ENCODE measurements around the gene MOCS1. TPM values are rescaled to one million over a fixed set of nuclear protein-coding genes. Genes with fewer than 3 reads are reported as not detected.

Gene MOCS1
- total RNA-seq, 2 experiments from 2014 or later, result 1.7 to 1.8 TPM

- Mint-ChIP-seq H3K27me3 (no peaks in the 10 kb centered on the region), H3K9me3 (no peaks in the 10 kb centered on the region), H3K27ac (no peak overlapping the region), H3K4me3 (no peak overlapping the region), H3K36me3 (ENCODE audit: low read depth) (no peaks in the 10 kb centered on the region), H3K4me1 (no peaks in the 10 kb centered on the region)
- POLR2A ChIA-PET, result no interaction called here
- no peak for DNase-seq
- CTCF ChIA-PET, result no interaction called here
These were observed 31.3 kb downstream of the MOCS1 start for GRCh38 chr6:39902786-39903465.

- H3K27me3 Mint-ChIP-seq, result no peaks in the 10 kb centered on the region
- no peaks in the 10 kb centered on the region for H3K9me3 Mint-ChIP-seq
- H3K4me3 Mint-ChIP-seq, result no peak overlapping the region
- POLR2A ChIA-PET, result no interaction called here
- no peaks in the 10 kb centered on the region for H3K4me1 Mint-ChIP-seq
- CTCF ChIA-PET, result interaction anchor here (0.8 kb wide), 1 partner anchor 9 kb away, joined by 3 read pairs; no protein-coding TSS in a partner anchor
- no peak overlapping the region for H3K27ac Mint-ChIP-seq
- H3K36me3 Mint-ChIP-seq (ENCODE audit: low read depth), result no peaks in the 10 kb centered on the region
- DNase-seq, result no peak
These were observed 32.1 kb downstream of the MOCS1 start for GRCh38 chr6:39902136-39902535.

- POLR2A ChIA-PET, result no interaction called here
- no peaks in the 10 kb centered on the region for H3K27me3 Mint-ChIP-seq
- H3K4me1 Mint-ChIP-seq, result no peaks in the 10 kb centered on the region
- no peak for DNase-seq
- H3K4me3 Mint-ChIP-seq, result no peak overlapping the region
- H3K9me3 Mint-ChIP-seq, result no peaks in the 10 kb centered on the region
- no peak overlapping the region for H3K27ac Mint-ChIP-seq
- CTCF ChIA-PET, result interaction anchor here (0.8 kb wide), 1 partner anchor 8 kb away, joined by 3 read pairs; no protein-coding TSS in a partner anchor
- H3K36me3 Mint-ChIP-seq (ENCODE audit: low read depth), result no peaks in the 10 kb centered on the region
These were observed 32.6 kb downstream of the MOCS1 start for GRCh38 chr6:39901670-39902069.

GRCh38 chr6:39901116-39901655 is 33.1 kb downstream of the MOCS1 start:
- Mint-ChIP-seq H3K4me1 (no peaks in the 10 kb centered on the region), H3K9me3 (no peaks in the 10 kb centered on the region), H3K27me3 (no peaks in the 10 kb centered on the region), H3K36me3 (ENCODE audit: low read depth) (no peaks in the 10 kb centered on the region), H3K4me3 (no peak overlapping the region), H3K27ac (no peak overlapping the region)
- no peak for DNase-seq
- ChIA-PET POLR2A (no interaction called here), CTCF (interaction anchor here (2.4 kb wide), 1 partner anchor 9 kb away, joined by 5 read pairs; no protein-coding TSS in a partner anchor)

- Mint-ChIP-seq H3K4me3 (no peak overlapping the region), H3K4me1 (no peaks in the 10 kb centered on the region), H3K27ac (no peak overlapping the region), H3K36me3 (ENCODE audit: low read depth) (no peaks in the 10 kb centered on the region), H3K9me3 (no peaks in the 10 kb centered on the region), H3K27me3 (no peaks in the 10 kb centered on the region)
- CTCF ChIA-PET, result interaction anchor here (0.6 to 2.4 kb wide), 2 partner anchors 11 to 19 kb away, joined by 3 to 5 read pairs; no protein-coding TSS in a partner anchor
- no peak for DNase-seq
- POLR2A ChIA-PET, result no interaction called here
These were observed 34.5 kb downstream of the MOCS1 start for GRCh38 chr6:39899554-39900295.

GRCh38 chr6:39898625-39899024 is 35.6 kb downstream of the MOCS1 start:
- Mint-ChIP-seq H3K27ac (no peak overlapping the region), H3K4me3 (no peak overlapping the region), H3K36me3 (ENCODE audit: low read depth) (no peaks in the 10 kb centered on the region), H3K9me3 (no peaks in the 10 kb centered on the region), H3K4me1 (no peaks in the 10 kb centered on the region), H3K27me3 (no peaks in the 10 kb centered on the region)
- POLR2A ChIA-PET, result no interaction called here
- DNase-seq, result no peak
- CTCF ChIA-PET, result interaction anchor here (2.4 kb wide), 1 partner anchor 12 kb away, joined by 5 read pairs; no protein-coding TSS in a partner anchor

GRCh38 chr6:39897698-39898097 is 36.6 kb downstream of the MOCS1 start:
- Mint-ChIP-seq H3K4me1 (no peaks in the 10 kb centered on the region), H3K27me3 (no peaks in the 10 kb centered on the region), H3K9me3 (no peaks in the 10 kb centered on the region), H3K36me3 (ENCODE audit: low read depth) (no peaks in the 10 kb centered on the region), H3K27ac (no peak overlapping the region), H3K4me3 (no peak overlapping the region)
- no peak for DNase-seq
- ChIA-PET CTCF (no interaction called here), POLR2A (no interaction called here)

GRCh38 chr6:39896701-39897100 is 37.6 kb downstream of the MOCS1 start:
- Mint-ChIP-seq H3K4me3 (no peak overlapping the region), H3K36me3 (ENCODE audit: low read depth) (no peaks in the 10 kb centered on the region), H3K4me1 (no peaks in the 10 kb centered on the region), H3K9me3 (no peaks in the 10 kb centered on the region), H3K27me3 (peaks cover 2% of the 10 kb centered on the region), H3K27ac (no peak overlapping the region)
- ChIA-PET POLR2A (no interaction called here), CTCF (no interaction called here)
- no peak for DNase-seq

- no peaks in the 10 kb centered on the region for H3K36me3 Mint-ChIP-seq (ENCODE audit: low read depth)
- CTCF ChIA-PET, result interaction anchor here (0.7 to 1.3 kb wide), 3 partner anchors 9 to 33 kb away, joined by 3 read pairs; no protein-coding TSS in a partner anchor
- POLR2A ChIA-PET, result no interaction called here
These were observed 41.0 kb downstream of the MOCS1 start for GRCh38 chr6:39893286-39893685.

GRCh38 chr6:39892490-39893129 is 41.7 kb downstream of the MOCS1 start:
- H3K27ac Mint-ChIP-seq, result no peak overlapping the region
- no peaks in the 10 kb centered on the region for H3K9me3 Mint-ChIP-seq
- ChIA-PET POLR2A (no interaction called here), CTCF (interaction anchor here (0.7 to 1.3 kb wide), 2 partner anchors 9 to 33 kb away, joined by 3 read pairs; no protein-coding TSS in a partner anchor)
- DNase-seq, result no peak
- H3K36me3 Mint-ChIP-seq (ENCODE audit: low read depth), result no peaks in the 10 kb centered on the region
- no peaks in the 10 kb centered on the region for H3K4me1 Mint-ChIP-seq
- H3K27me3 Mint-ChIP-seq, result peaks cover 5% of the 10 kb centered on the region
- H3K4me3 Mint-ChIP-seq, result no peak overlapping the region

More at GRCh38 chr6:39893286-39893685, 41.0 kb downstream of the MOCS1 start:
- no peaks in the 10 kb centered on the region for H3K9me3 Mint-ChIP-seq
- H3K4me1 Mint-ChIP-seq, result no peaks in the 10 kb centered on the region
- no peak overlapping the region for H3K4me3 Mint-ChIP-seq
- H3K27me3 Mint-ChIP-seq, result peaks cover 5% of the 10 kb centered on the region
- no peak overlapping the region for H3K27ac Mint-ChIP-seq
- no peak for DNase-seq

GRCh38 chr6:39891976-39892375 is 42.3 kb downstream of the MOCS1 start:
- Mint-ChIP-seq H3K4me1 (no peaks in the 10 kb centered on the region), H3K36me3 (ENCODE audit: low read depth) (no peaks in the 10 kb centered on the region), H3K9me3 (no peaks in the 10 kb centered on the region), H3K27me3 (peaks cover 5% of the 10 kb centered on the region), H3K27ac (no peak overlapping the region), H3K4me3 (no peak overlapping the region)
- CTCF ChIA-PET, result interaction anchor here (1.3 kb wide), 1 partner anchor 32 kb away, joined by 3 read pairs; no protein-coding TSS in a partner anchor
- no peak for DNase-seq
- POLR2A ChIA-PET, result no interaction called here

- peaks cover 5% of the 10 kb centered on the region for H3K27me3 Mint-ChIP-seq
- H3K9me3 Mint-ChIP-seq, result no peaks in the 10 kb centered on the region
- H3K27ac Mint-ChIP-seq, result no peak overlapping the region
- H3K4me3 Mint-ChIP-seq, result no peak overlapping the region
- H3K36me3 Mint-ChIP-seq (ENCODE audit: low read depth), result no peaks in the 10 kb centered on the region
- no peaks in the 10 kb centered on the region for H3K4me1 Mint-ChIP-seq
- POLR2A ChIA-PET, result no interaction called here
- no peak for DNase-seq
- CTCF ChIA-PET, result no interaction called here
These were observed 42.9 kb downstream of the MOCS1 start for GRCh38 chr6:39891353-39891752.

- Mint-ChIP-seq H3K4me1 (no peaks in the 10 kb centered on the region), H3K27ac (no peak overlapping the region), H3K4me3 (no peak overlapping the region), H3K36me3 (ENCODE audit: low read depth) (no peaks in the 10 kb centered on the region), H3K9me3 (no peaks in the 10 kb centered on the region), H3K27me3 (peaks cover 5% of the 10 kb centered on the region)
- POLR2A ChIA-PET, result no interaction called here
- CTCF ChIA-PET, result no interaction called here
- no peak for DNase-seq
These were observed 45.0 kb downstream of the MOCS1 start for GRCh38 chr6:39889229-39889628.
